ENCODE data around the gene FKBP5.

Gene FKBP5

DNA sequence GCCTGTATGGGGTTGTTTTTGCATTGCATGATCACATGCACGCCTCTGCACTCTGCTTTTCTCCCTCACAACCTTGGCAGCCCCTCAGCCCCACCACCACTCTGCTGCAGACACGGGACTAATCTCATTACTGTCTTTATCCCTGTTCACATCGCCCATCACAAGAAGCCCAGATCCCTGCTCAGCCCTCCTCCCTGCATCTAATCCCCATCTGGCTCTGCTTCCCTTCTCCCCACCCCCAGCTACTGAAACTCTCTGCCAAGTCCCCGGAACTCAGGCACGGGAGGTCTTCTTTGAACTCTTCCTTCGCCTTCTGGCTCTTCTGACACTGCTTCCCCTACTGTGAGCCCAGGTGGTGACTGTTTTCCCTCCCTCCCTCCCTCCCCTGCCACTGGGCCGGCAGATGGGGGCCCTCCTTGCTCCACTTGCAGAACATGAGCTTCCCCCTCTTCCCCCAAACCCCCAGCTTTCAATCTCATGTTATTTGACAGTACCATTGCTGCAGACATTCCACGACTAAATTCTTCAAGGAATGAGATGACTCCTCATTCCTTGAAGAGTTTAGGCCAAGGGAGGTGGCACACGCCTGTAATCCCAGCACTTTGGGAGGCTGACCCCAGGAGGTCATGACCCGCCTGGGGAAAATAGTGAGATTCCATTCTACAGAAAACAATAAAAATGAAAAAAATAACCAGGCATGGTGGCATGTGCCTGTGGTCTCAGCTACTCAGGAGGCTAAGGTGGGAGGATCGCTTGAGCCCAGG is 154.1 kb downstream of the FKBP5 start:
- DNase-seq, result no peak

DNA sequence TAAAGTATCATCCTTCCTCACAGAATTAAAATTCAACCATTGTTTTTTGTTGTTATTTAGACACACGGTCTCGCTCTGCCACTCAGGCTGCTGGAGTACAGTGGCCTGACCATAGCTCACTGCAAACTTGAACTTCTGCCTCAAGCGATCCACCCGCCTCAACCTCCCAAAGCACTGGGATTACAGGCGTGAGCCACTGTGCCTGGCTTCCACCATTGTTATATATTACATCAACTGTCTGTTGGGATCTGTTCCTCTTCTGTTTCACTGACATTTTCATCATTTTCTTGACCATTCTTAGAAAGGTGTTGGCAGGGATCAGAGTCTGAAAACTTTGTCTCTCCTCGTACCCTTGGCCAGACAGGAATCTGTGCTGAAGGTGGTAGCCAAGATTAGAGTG is 154.7 kb downstream of the FKBP5 start:
- no peak for DNase-seq

DNA sequence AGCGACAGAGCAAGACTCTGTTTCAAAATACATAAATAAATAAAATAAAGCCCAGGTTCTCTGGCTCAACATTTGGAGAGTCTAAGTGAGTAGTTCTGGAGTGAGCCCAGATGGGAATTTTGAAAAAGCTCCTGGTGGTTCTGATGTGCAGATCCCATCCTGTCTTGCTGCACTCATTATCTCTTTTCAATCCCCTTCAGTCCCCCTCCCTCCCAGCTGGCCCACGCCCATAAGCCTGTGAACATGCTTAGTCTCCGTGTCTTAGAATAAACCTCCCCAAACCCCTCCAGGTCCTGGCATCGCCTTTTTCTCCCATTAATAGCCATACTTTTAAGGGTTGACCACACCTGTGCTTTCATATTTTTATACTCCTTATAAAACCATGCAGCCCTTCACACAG is 156.6 kb downstream of the FKBP5 start:
- DNase-seq, result no peak

DNA sequence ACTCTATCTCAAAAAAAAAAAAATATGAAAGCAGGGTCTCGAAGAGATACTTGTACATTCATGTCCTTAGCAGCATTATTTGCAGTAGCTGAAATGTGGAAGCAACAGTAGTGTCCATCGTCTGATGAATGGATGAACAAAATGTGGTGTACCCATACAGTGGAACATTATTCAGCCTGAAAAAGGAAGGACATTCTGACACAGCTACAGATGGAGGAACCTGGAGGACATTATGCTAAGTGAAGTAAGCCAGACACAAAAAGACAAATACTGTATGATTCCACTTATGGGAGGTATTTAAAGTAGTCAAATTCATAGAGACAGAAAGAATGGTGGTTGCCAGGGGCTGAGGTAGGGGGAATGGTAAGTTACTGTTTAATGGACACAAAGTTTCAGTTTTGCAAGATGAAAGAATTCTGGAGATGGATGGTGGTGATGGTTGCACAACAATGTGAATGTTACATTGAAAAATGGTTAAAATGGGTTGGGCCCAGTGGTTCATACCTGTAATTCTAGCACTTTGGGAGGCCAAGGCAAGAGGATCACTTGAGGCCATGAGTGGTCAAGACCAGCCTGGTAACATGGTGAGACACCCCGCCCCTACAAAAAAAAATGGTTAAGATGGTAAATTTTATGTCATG is 164.2 kb downstream of the FKBP5 start:
- DNase-seq, result no peak

All from activated effector memory CD4-positive, alpha-beta T cell treated with anti-CD3 and anti-CD28 coated beads, Interleukin-2, amount 50 U/mL, for 16 hours (primary cell).